Vagina (tissue), 2 donors: ENCODE measurements around the gene RBP5.

Source experiments
- POLR2A ChIP-seq, 2 donors: fragments of 450-650 bp; IDR thresholded peaks; one replicate each; pipeline ENCODE4 v1.6.1; 2017; ENCODE audit warnings: antibody characterized with exemption in 2 of 2, mild to moderate bottlenecking in 2 of 2, moderate library complexity in 2 of 2
- POLR2AphosphoS5 ChIP-seq, 2 donors: sonication (generic); formaldehyde crosslinking; IDR thresholded peaks; one replicate each; pipeline ENCODE4 v1.9.0; 2017; ENCODE audit warnings: antibody characterized with exemption in 2 of 2, mild to moderate bottlenecking in 2 of 2, low read depth in 1 of 2; ENCODE audit not compliant: insufficient read depth in 1 of 2
- TF ChIP-seq, protein P1 (sequence below), 3 experiments: fragments of 450-650 bp in 2 of 3; fragments of 200-600 bp in 1 of 3; sonication (generic) in 1 of 3; IDR thresholded peaks; one replicate each; pipeline ENCODE4 v1.5.1; 2017 to 2019; ENCODE audit warnings: antibody characterized with exemption in 3 of 3, mild to moderate bottlenecking in 2 of 3, moderate library complexity in 2 of 3

- no peak for TF ChIP-seq POLR2A (IDR thresholded peaks at IDR 0.05)
- TF ChIP-seq, protein P1, sequence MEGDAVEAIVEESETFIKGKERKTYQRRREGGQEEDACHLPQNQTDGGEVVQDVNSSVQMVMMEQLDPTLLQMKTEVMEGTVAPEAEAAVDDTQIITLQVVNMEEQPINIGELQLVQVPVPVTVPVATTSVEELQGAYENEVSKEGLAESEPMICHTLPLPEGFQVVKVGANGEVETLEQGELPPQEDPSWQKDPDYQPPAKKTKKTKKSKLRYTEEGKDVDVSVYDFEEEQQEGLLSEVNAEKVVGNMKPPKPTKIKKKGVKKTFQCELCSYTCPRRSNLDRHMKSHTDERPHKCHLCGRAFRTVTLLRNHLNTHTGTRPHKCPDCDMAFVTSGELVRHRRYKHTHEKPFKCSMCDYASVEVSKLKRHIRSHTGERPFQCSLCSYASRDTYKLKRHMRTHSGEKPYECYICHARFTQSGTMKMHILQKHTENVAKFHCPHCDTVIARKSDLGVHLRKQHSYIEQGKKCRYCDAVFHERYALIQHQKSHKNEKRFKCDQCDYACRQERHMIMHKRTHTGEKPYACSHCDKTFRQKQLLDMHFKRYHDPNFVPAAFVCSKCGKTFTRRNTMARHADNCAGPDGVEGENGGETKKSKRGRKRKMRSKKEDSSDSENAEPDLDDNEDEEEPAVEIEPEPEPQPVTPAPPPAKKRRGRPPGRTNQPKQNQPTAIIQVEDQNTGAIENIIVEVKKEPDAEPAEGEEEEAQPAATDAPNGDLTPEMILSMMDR (IDR thresholded peaks at IDR 0.05): no peak
- peak in 1 of 2 donors; percentile 17 for TF ChIP-seq POLR2AphosphoS5 (IDR thresholded peaks at IDR 0.05; ENCODE audit: insufficient read depth in 1 of 2, low read depth in 1 of 2)
These were observed 27.0 kb downstream of the RBP5 start for GRCh38 chr12:7101694-7102131.
